ENCODE results near the gene TNFRSF4.

The TNFRSF4 gene

DNA sequence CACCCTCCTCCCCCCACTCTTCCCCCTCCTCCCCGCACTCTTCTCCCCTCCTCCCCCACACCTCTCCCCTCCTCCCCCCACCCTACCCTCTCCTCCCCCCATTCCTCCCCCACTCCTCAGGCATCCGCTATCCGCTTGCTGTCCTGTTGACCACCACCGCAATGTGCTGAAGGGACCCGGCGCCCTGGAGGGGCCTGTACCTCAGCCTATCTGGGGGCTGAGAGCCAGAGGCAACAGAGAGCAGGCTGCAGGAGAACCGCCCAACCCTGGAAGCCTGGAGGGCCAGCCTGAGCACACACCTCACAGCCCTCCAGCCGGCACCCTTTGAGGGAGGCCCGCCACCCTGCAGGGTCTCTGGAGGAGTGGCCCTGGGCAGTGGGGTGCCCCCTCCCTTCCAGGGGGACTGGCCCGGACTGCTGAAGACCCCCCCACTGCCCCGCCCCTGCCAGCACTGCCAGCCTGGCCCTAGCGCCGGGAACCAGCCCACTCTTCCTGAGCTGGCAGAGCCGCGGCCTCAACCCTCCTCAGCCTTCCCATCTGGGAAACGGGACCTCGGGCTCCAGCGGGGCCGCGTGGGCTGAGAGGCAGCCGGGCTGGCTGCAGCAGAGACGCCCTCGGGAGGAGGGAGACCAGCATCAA is 31.3 kb upstream of the TNFRSF4 start:
- DNase-seq: no peak

- no peak for DNase-seq
Observed at GRCh38 chr1:1244192-1244811, 30.3 kb upstream of the TNFRSF4 start.

DNA sequence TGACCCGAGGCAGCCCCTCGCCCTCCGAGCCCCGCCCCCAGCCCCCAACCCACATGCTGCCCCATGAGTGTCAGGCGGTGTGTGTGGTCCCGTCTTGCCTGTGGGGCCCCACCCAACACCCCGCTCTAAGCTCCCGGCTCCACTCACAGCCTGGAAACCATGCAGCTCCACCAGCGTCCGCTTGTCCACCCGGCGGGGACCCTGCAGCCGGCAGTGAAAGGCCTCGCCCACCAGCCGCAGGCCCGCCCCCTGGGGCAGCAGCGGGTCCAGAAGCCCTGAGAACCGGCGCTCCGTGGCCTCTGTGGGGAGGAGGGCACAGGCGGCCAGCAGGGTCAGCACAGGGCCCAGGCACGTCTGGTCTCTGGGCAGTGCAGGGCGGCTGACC is 29.8 kb upstream of the TNFRSF4 start:
- DNase-seq: no peak

DNA sequence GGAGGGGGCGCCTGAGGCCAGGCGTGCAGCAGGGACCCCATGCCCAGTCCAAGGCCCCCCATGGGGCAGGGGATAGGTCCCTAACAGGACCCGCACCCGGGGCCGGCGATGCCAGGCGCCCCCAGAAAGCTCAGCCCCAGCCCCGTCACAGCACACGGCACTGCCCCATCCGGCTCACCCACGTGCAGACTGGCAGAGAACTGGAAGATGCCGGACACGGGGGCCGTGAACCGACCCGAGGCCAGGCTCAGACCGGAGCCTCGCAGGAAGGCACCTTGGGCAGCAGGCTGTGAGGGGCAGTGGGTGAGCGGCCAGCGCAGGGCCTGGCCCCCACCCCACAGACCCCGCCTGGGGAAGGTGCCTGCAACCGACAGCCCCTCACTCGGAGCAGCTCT is 29.3 kb upstream of the TNFRSF4 start:
- DNase-seq: no peak

GRCh38 chr1:1242461-1243265 is 28.7 kb upstream of the TNFRSF4 start:
- DNase-seq: no peak

- DNase-seq: no peak
Observed at GRCh38 chr1:1241588-1242219, 27.8 kb upstream of the TNFRSF4 start.

DNA sequence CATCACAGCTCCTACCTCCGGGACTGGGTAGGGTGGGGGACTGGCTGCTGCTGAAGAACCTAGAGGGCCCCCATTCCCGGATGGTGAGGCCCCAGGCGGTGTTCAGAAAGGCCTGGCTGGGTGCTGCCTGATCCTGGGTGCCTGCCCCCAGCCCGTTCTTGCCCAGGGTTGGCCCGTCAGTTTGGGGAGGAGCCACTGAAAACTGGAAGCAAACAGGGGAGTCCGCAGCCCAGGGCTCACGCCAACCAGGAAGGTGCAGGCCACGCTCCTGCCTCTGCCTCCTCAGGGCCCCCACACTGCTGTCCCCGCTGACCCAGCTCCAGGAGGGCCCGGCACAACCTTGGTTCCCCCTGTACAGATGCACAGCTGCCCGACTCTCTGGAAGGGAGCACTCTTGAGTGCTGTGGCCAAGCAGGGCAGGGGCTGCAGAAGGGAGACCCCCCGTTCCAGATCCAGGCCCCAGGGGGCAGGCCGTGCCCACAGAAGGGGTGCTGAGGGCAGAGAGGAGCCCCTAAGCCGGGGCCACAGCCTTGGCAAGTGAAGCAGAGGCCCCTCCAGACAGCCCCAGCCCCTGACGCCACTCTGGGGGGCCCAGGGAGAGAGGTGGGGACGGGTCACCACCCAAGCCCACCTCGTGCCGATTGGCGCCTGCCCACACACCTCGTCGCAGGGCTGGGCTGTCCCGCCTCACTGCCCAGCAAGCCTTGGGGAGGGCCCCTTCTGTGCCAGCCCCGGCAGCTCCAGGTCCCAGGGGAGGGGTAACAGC is 27.1 kb upstream of the TNFRSF4 start:
- DNase-seq: no peak

- DNase-seq: no peak
Observed at GRCh38 chr1:1240348-1240732, 26.4 kb upstream of the TNFRSF4 start.

DNA sequence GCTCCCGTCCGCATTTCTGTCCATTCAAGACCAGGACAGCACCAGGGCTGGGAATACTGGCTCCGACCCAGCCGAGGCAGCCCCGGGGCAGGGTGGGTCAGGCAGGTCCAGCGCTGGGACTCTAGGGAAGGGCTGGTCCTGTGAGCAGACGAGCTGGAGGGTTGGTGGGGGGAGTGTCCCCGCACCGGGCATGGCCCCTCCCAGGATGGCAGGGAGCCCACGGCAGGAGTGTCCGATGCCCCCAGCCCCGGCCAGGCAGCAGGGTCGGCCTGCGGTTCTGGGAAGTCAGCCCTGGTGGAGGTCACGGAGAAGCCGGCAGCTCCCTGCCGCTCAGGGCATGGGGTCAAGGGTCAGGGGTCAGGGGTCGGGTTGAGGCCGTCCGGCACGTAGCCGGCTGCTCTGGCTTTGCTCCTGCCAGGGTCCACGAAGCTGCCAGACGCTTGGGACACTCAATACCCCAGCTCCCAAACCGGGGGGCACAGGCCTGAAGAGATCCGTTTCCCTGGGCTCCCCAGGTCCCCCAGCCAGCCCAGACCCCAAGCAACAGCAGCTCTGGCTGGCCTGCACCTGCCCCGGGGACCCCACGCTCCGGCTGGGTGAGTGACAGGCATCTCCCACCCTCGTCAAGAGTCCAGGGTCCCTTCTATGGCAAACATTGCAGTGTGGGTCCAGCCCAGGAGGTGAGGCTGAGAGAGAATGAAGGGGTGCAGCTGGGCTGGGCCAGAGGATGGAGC is 25.8 kb upstream of the TNFRSF4 start:
- no peak for DNase-seq

- no peak for DNase-seq
Observed at GRCh38 chr1:1239227-1239613, 25.3 kb upstream of the TNFRSF4 start.

GRCh38 chr1:1238702-1239178 is 24.8 kb upstream of the TNFRSF4 start:
- DNase-seq: no peak

DNA sequence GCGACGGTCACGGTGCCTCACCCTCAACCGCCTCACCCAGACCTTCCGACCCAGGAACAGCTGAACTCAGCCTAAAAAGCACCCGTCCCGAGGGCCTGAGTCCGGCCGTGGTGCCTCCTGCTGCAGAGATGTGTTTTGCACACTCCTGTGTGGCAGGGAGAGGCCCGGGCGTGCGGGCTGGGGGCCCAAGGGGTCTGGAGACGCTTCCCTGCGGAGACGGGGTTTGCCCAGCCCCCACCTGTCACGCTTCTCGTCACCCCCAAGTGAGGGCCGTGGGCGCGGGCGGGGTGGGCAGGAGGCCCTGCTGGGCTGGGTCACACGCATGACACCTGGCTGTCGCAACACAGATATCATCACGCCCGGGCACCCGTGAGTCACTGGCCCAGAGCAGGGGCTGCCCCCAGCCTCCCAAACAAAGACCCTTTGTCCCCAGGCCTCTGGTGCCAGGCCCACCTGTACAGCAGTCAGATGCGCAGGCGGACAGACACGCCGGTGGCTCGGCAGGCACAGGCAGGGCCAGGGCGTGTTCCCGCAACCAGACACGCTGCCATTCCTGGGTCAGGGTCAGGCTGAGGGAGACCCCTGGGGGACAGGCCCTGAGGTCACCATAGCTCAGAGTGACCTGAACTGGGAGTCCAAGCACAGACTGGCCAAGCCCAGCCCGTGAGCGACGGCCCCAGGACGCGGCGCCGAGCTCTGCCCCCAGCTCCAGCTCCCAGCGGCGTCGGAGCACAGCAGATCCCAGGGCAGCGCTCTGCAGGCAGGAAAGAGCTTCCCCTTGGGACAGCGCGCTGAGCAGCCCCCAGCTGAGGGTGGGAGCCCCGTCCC is 24.1 kb upstream of the TNFRSF4 start:
- no peak for DNase-seq

DNA sequence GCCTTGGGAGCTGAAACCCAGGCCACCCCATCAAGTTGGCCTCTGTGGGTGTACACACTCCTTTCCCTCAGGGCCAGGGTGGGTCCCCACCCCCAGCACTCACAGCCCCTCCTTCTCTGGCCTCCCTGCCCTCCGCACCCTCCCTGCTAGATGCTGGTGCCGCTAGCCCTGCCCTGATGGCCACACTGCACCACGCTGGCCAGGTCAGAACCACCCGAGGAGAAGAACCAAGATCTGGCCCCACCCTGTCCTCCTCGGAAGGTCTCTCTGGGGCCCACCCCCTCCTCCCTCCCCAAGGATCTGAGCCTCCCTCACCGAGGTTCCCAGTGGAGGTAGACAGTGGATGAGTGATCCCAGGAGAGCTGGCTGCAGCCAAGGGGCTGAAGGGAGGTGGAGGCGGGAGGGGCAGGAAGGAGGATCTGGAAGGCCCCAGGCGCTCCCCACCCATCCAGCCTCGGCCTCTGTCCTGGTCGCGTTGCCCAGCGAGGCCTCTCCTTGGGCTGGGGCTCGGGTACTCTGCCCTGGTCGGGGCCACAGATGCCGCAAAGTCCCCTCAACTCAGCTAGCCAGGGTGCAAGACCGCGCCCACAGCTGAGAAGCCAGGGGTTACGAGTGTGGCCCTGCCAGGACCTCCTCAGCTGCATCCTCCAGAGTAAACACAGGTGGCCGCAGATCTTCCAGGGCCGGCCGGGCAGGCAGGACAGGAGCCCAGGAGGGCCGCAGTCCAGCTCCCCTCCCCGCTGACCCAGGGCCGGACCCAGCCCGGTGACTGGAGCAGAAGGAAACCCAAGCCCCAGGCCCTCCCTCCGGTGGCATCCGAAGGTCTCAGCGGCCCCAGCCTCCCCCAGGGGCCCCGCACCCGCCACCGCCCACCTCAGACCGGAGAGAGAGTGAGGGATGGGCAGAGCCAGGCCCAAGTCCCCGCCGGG is 23.3 kb upstream of the TNFRSF4 start:
- DNase-seq: no peak

- no peak for DNase-seq
Observed at GRCh38 chr1:1236176-1236763, 22.3 kb upstream of the TNFRSF4 start.

DNA sequence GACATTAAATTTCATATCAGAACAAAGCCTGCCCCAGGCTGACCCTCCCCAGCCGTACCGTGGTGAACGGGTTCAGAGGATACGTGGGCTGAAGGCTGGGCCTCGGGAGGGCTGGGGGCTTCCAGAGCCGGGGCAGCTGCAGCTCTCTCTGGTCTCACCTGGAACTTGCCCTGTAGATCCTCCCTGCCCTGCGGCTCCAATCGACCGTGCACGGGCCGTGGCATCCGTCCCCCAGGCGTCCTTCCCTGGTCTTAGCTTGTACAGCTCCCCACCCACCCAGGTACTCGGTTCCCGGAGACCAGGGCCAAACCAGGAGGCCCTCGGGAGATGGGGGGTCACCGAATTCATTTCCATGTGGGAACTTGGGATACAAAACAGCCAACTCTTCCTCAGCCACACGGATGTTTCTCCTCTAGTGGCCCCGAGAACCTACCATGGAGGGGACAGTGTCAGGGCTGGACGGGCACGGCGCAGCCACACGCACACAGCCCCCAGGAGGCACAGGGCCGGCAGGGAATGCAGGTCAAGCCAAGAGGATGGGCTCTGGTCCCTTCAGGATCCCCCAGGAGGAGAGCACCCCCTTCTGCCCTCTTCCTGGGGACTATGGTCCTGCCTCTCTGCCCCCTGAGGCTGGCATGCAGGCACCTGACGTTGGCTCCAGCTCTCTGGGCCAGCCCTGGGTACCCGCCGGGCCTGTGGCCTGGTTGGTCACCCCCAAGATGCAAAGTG is 21.2 kb upstream of the TNFRSF4 start:
- no peak for DNase-seq

DNA sequence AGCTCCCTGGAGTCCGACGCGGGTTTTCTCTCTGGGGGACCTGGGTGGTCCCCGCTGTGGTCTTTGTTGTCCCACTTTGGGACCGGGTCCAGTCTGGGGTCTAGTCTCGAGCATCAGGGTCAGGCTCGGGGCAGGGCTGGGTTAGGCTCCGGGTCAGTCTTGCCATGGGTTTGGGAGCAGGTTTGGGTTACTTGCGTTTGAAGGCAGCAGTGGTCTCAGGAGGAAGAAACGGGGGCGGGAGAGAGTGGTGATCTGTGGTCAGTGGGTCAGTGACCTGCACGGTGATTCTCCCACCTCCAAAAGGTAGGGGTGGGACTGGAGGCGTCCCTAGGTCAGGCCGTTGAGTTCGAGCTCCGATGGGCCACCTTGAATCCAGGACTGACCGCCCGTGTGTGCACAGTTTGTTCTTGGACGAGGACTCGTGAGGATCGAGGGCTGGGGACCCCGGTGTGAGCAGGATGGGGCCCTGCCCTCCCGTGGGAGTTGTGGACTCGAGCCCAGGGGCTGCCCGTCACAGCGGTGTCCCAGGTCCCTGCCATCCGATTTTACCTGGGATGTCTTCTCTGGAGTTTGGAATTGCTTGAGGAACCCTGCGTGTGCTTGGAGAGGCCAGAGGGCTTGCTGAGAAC is 20.3 kb upstream of the TNFRSF4 start:
- DNase-seq: no peak

DNA sequence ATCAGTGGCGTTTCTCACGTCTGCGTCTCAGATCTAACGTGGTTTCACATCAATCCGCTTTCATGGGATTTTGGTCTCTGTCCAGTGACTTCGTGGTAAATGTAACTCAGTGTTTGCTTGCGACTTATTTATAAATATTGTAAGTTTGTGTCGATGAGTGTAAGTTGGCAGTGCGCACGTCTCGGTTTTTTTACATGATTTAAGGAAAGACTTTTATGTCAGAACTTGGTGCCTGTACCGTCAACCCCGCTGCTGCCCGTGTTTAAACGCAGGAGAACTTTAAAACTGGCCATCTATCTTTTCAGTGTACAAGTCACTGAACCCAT is 19.6 kb upstream of the TNFRSF4 start:
- DNase-seq: no peak

DNA sequence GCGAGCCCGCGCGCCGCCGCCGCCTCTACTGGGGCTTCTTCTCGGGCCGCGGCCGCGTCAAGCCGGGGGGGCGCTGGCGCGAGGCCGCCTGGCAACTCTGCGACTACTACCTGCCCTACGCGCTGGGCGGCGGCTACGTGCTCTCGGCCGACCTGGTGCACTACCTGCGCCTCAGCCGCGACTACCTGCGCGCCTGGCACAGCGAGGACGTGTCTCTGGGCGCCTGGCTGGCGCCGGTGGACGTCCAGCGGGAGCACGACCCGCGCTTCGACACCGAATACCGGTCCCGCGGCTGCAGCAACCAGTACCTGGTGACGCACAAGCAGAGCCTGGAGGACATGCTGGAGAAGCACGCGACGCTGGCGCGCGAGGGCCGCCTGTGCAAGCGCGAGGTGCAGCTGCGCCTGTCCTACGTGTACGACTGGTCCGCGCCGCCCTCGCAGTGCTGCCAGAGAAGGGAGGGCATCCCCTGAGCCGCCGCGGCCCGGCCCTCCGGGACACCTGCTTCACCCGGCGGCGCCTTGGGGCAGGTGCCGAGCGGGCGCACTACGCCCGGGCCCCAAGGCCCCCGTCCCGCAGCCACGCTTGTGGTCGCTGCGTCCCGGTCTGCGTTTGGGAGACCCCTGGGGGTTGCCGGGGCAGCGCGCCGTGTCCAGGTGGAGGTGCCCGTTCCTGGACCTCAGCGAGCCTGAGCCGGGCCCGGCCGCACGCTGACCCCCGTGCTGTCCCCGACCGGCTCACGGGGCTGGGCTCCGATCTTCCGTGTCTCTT is 19.0 kb upstream of the TNFRSF4 start:
- DNase-seq: no peak
